K562 (cell line): ENCODE data around the gene SGK1. TPM values are rescaled to one million over a fixed set of nuclear protein-coding genes. Genes with fewer than 3 reads are reported as not detected.

ENCODE experiments used
- ATAC-seq: fragments of 200-7000 bp; cut with Tn5 transposase; 3 replicates; pipeline ENCODE4 v1.9.1; 2020; ENCODE audit warnings: moderate library complexity
- BruUV-seq: library from RNA; stranded (reverse); fragments of 400-500 nt; replicated peaks from 2 replicates; lab custom pipeline; 2021; lab: Mats Ljungman, UMichigan
- CTCF ChIA-PET: fragments of 300-600 bp; formaldehyde crosslinking; extraction: SDS; loops from one replicate; lab custom pipeline; 2021; ENCODE audit warnings: low intra/inter-chr PET ratio; lab: Yijun Ruan, JAX
- POLR2A ChIA-PET: fragments of 300-600, 350-650 bp; sonication (Branson Sonifier 250); formaldehyde crosslinking; extraction: SDS; loops from one replicate; lab custom pipeline; 2021; ENCODE audit warnings: antibody characterized with exemption, inconsistent platforms; lab: Yijun Ruan, JAX
- DNase-seq, 4 experiments: peaks; one replicate each; pipeline versions ENCODE4 v3.0.0 to v3.0.0-alpha.2; 2011 to 2018; ENCODE audit warnings: low spot score in 3 of 4, mixed read lengths in 3 of 4; ENCODE audit errors: extremely low read depth in 1 of 4
- FAIRE-seq: peaks from 2 replicates; lab custom pipeline; 2011; peaks lifted over from hg19 to GRCh38; lab: Jason Lieb, UNC
- H2AFZ ChIP-seq: 2 replicates; pipeline ENCODE4 v1.6.0; 2011; ENCODE audit warnings: low read depth, low read length, control low read depth, inconsistent platforms
- H3K27ac ChIP-seq: fragments of 200-600 bp; 3 replicates; pipeline ENCODE4 v1.8.0; 2011; ENCODE audit warnings: low read depth, mild to moderate bottlenecking, control low read depth, inconsistent platforms, low read length, moderate library complexity, mixed read lengths; ENCODE audit errors: extremely low read depth
- H3K27me3 ChIP-seq, 2 experiments: fragments of 300-600 bp in 1 of 2; 2 replicates in 1 of 2; 3 replicates in 1 of 2; pipeline versions ENCODE4 v1.6.0 to v1.8.0; 2011; ENCODE audit warnings: inconsistent platforms in 2 of 2, low read length in 2 of 2, mild to moderate bottlenecking in 1 of 2, mixed read lengths in 1 of 2, moderate library complexity in 1 of 2; ENCODE audit not compliant: control insufficient read depth in 2 of 2, insufficient read depth in 2 of 2
- H3K36me3 ChIP-seq: fragments of 300-600 bp; 3 replicates; pipeline ENCODE4 v1.8.0; 2011; ENCODE audit warnings: mild to moderate bottlenecking, low read length, inconsistent platforms; ENCODE audit not compliant: control insufficient read depth, insufficient read depth
- H3K4me1 ChIP-seq, 2 experiments: fragments of 200-600 bp in 1 of 2; replicated peaks in 1 of 2; 2 replicates in 1 of 2; 3 replicates in 1 of 2; pipeline versions ENCODE4 v1.5.1 to v1.8.0; 2011; ENCODE audit warnings: inconsistent platforms in 2 of 2, low read length in 2 of 2, mild to moderate bottlenecking in 1 of 2, mixed read lengths in 1 of 2, moderate library complexity in 1 of 2; ENCODE audit not compliant: control insufficient read depth in 2 of 2, insufficient read depth in 2 of 2
- H3K4me2 ChIP-seq: 2 replicates; pipeline ENCODE4 v1.6.1; 2011; ENCODE audit warnings: low read length, control low read depth, inconsistent platforms, mixed read lengths; ENCODE audit not compliant: insufficient read depth
- H3K4me3 ChIP-seq: fragments of 200-600 bp; sonication (generic), shearing (Covaris generic); 2 replicates; pipeline ENCODE4 v1.5.1; 2016; ENCODE audit warnings: control low read depth, inconsistent platforms
- H3K79me2 ChIP-seq: fragments of 200-600 bp; 3 replicates; pipeline ENCODE4 v1.8.0; 2011; ENCODE audit warnings: low read length, inconsistent platforms; ENCODE audit not compliant: control insufficient read depth, insufficient read depth
- H3K9ac ChIP-seq, 2 experiments: 2 replicates each; pipeline versions ENCODE4 v1.6.0 to v1.6.1; 2011; ENCODE audit warnings: low read depth in 2 of 2, low read length in 2 of 2, control low read depth in 1 of 2, inconsistent platforms in 1 of 2, mild to moderate bottlenecking in 1 of 2, mixed read lengths in 1 of 2; ENCODE audit not compliant: insufficient read depth in 1 of 2
- H3K9me1 ChIP-seq: one replicate; pipeline ENCODE4 v1.6.0; 2011; ENCODE audit warnings: inconsistent platforms, mild to moderate bottlenecking, low read length, moderate library complexity; ENCODE audit not compliant: control insufficient read depth, insufficient read depth
- H3K9me3 ChIP-seq: replicated peaks from 2 replicates; pipeline ENCODE4 v1.5.1; 2011; ENCODE audit warnings: low read depth, low read length, inconsistent platforms; ENCODE audit not compliant: control insufficient read depth, insufficient read depth
- H4K20me1 ChIP-seq: replicated peaks from 2 replicates; pipeline ENCODE4 v1.6.1; 2011; ENCODE audit warnings: low read length, inconsistent platforms, mixed read lengths; ENCODE audit not compliant: control insufficient read depth, insufficient read depth
- CTCFL ChIP-seq: IDR thresholded peaks from 2 replicates; pipeline ENCODE4 v1.6.1; 2011; ENCODE audit warnings: borderline replicate concordance, low read depth, mild to moderate bottlenecking, moderate library complexity, low read length; ENCODE audit not compliant: insufficient read depth, poor library complexity, severe bottlenecking
- NFE2L1 ChIP-seq: fragments of 450-650 bp; IDR thresholded peaks from 2 replicates; pipeline ENCODE4 v1.6.1; 2016; ENCODE audit warnings: missing genetic modification characterization, low read depth, mild to moderate bottlenecking, missing compliant biosample characterization, moderate library complexity, borderline replicate concordance
- RNF219 ChIP-seq: fragments of 250-450 bp; sonication (Bioruptor Pico); IDR thresholded peaks from 2 replicates; pipeline ENCODE4 v1.5.0; 2022; ENCODE audit warnings: mild to moderate bottlenecking
- SETDB1 ChIP-seq: IDR thresholded peaks from one replicate; pipeline ENCODE4 v1.6.1; 2012; ENCODE audit warnings: low read length, control low read depth, inconsistent platforms
- THRA ChIP-seq: fragments of 450-650 bp; IDR thresholded peaks from 2 replicates; pipeline ENCODE4 v1.6.1; 2017; ENCODE audit warnings: mild to moderate bottlenecking, moderate library complexity
- ZNF133 ChIP-seq: fragments of 250-450 bp; sonication (Bioruptor Pico); IDR thresholded peaks from 2 replicates; pipeline ENCODE4 v1.4.0; 2020; ENCODE audit warnings: mild to moderate bottlenecking
- ZNF655 ChIP-seq: fragments of 250-450 bp; sonication (Bioruptor Pico); IDR thresholded peaks from 2 replicates; pipeline ENCODE4 v1.5.0; 2021
- ZNF668 ChIP-seq: fragments of 250-450 bp; sonication (Bioruptor Pico); IDR thresholded peaks from 2 replicates; pipeline ENCODE4 v1.8.0; 2022; ENCODE audit warnings: mild to moderate bottlenecking, inconsistent platforms
- ZNF699 ChIP-seq: fragments of 250-450 bp; sonication (Bioruptor Pico); IDR thresholded peaks from 2 replicates; pipeline ENCODE4 v1.8.0; 2021; ENCODE audit warnings: mild to moderate bottlenecking, moderate library complexity; ENCODE audit not compliant: insufficient replicate concordance
- WGBS: fragments of 100-300 bp; shearing (Covaris generic); methylation state at CpG from one replicate; pipeline ENCODE4 v1.1.6; 2016; ENCODE audit warnings: low coverage, mixed read lengths; ENCODE audit not compliant: insufficient coverage; ENCODE audit errors: missing lambda C conversion rate; 5-methylcytosine and 5-hydroxymethylcytosine counted together
- in situ Hi-C: fragments of 300-500 bp; cut with MboI; formaldehyde crosslinking; loops from 4 replicates; pipeline ENCODE4 v1.15.0; 2018; ENCODE audit warnings: inconsistent platforms, mixed read lengths
- intact Hi-C: fragments of 100-400 bp; cut with micrococcal nuclease; formaldehyde crosslinking; loops from 2 replicates; pipeline ENCODE4 v1.14.2; 2022
- polyA plus RNA-seq, 8 experiments: library from polyadenylated mRNA; depleted of rRNA in 4 of 8; stranded (reverse) in 5 of 8; unstranded in 3 of 8; fragments of >200 nt; fragmentation: Nextera tagmentation in 2 of 8; fragmentation: Illumina TruSeq in 1 of 8; extraction: Ambion mirVana in 2 of 8; extraction: Trizol in 1 of 8; gene quantifications; 2 replicates each; pipeline versions ENCODE4 v1.2.1 to v1.2.3, GENCODE V29; 2011 to 2014; ENCODE audit warnings: inconsistent platforms in 1 of 8, missing spikeins in 1 of 8
- total RNA-seq, 7 experiments: library from RNA; depleted of rRNA in 6 of 7; stranded (reverse); fragments of >200 nt in 6 of 7; fragmentation: Illumina TruSeq in 2 of 7; extraction: Trizol in 2 of 7; gene quantifications; 2 replicates each; pipeline versions ENCODE4 v1.2.1 to v1.2.3, GENCODE V29; 2011 to 2021; ENCODE audit warnings: low replicate concordance in 1 of 7
- TF ChIP-seq, protein P1 (sequence below): fragments of 450-650 bp; IDR thresholded peaks from 2 replicates; pipeline ENCODE4 v1.6.1; 2014; ENCODE audit warnings: low read depth, mild to moderate bottlenecking, moderate library complexity, borderline replicate concordance

SGK1 gene
- total and polyA plus RNA-seq, 9 of the 15 experiments (the other 6 are each of a cell fraction or from before 2014, with no cell fraction given) = 3.5 to 7.2 (median 3.9) TPM

DNA sequence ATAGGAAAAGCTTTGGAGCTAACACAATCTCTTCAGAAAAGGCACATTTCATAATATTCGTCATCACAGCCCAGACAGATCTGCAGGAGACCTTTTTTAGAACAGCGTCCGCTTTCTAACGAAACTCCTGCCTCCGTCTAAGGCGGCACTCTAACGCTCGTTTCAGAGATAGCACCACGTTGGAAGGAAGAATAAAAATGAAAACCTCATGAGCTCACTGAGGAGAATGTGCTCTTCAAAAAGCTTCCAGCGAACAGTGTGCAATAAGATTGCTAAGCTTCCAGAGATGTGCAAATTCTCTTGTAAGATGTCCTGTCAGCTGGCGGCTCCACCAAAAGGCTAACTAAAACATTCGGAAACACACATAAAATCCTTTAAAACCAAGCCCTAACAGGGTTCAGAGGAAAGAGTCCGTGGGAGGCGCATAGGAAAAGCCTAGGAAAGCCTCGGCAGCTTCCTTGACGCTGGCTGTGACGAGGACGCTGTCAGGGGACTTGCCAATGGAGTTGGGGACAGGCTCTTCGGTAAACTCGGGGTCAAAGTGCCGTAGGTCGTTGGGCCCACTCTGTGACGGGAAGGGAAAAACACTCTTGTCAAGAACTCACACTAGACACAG lies 147.9 kb downstream of the SGK1 start (continued):
- TF ChIP-seq THRA (no peak), RNF219 (no peak), NFE2L1 (tag) (no peak), ZNF133 (CRISPR knock-in tag) (no peak)

DNA sequence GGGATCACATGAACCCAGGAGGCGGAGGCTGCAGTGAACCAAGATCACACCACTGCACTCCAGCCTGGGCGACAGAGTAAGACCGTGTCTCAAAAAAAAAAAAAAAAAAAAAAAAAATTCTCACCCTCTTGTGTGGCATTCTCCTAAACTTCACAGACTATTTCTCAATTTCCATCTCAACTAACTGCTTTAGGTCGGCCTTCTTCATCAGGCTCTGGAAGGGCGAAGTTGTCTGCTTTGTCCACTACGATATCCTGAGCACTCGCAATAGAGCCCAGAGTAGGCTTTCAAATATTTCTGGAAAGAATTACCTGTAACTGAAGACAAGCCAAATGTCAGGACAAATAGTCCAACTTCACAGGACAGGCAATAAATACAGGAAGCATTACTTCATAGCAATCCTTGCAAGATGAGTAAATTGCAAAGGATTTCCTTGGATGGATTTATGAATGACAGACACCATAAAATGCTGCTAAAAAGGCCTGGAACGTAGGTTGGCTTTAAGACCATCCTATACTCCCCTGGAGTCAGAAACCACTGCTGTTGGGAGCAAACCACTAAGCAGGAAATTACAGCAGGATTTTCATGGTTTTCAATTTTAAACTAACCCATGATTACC lies 149.2 kb downstream of the SGK1 start:
- Histone ChIP-seq H3K36me3 (peaks cover 38% of the 10 kb centered on the region), H3K9ac (no peak overlapping the region), H4K20me1 (no peaks in the 10 kb centered on the region), H3K4me3 (no peak overlapping the region), H3K27ac (no peak overlapping the region), H3K9me1 (no peaks in the 10 kb centered on the region), H3K4me2 (no peak overlapping the region), H3K9me3 (no peaks in the 10 kb centered on the region), H2AFZ (no peak overlapping the region), H3K4me1 (no peaks in the 10 kb centered on the region), H3K27me3 (no peaks in the 10 kb centered on the region), H3K79me2 (no peaks in the 10 kb centered on the region)
- FAIRE-seq (no peak), DNase-seq (no peak), ATAC-seq (no peak)
- CTCF ChIA-PET = no interaction called here
- intact Hi-C loops (no loop called here), in situ Hi-C loops (loop anchor here (5.0 to 25.0 kb wide), 2 partner anchors 479 to 1269 kb away; no protein-coding TSS in a partner anchor)
- POLR2A ChIA-PET = no interaction called here
- 86% methylated on average over 5 of the region's 8 CpGs for WGBS
- BruUV-seq = no TSS peak
- no peak for TF ChIP-seq ZNF699 (CRISPR knock-in tag)
- TF ChIP-seq, protein P1, sequence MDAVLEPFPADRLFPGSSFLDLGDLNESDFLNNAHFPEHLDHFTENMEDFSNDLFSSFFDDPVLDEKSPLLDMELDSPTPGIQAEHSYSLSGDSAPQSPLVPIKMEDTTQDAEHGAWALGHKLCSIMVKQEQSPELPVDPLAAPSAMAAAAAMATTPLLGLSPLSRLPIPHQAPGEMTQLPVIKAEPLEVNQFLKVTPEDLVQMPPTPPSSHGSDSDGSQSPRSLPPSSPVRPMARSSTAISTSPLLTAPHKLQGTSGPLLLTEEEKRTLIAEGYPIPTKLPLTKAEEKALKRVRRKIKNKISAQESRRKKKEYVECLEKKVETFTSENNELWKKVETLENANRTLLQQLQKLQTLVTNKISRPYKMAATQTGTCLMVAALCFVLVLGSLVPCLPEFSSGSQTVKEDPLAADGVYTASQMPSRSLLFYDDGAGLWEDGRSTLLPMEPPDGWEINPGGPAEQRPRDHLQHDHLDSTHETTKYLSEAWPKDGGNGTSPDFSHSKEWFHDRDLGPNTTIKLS = no peak
- no peak for TF ChIP-seq ZNF655 (CRISPR knock-in tag)
- TF ChIP-seq SETDB1 = no peak
- TF ChIP-seq ZNF668 = no peak
- no peak for TF ChIP-seq CTCFL
